Measurements from ENCODE around the gene KIF5C.

The KIF5C gene

DNA sequence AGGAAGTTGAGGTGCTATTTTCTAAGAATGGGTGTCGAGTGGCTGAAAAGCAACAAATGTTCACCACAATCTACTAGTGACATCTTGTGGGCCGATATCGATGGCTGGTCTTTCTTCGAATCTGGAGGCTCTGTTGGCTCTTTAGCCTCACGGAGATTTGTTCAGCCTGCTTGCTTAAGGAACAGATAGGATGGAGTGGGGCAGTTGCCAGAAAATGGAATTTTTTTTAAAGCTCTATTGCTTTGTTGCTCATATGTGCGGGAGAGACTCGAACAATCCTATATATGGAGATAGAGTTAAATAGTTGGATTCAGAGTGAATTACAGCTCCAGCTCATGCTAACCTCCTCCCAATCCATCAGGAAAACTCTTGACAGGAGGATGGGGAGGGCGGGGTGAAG, 92.6 kb downstream of the KIF5C start:
- no peak for ATAC-seq (ENCODE audit: insufficient read depth, low read depth)
- H3K9me3 ChIP-seq (ENCODE audit: insufficient read depth, low read length, severe bottlenecking): no peaks in the 10 kb centered on the region
- no peak overlapping the region for H3K27ac ChIP-seq (ENCODE audit: low read length)
- H3K9ac ChIP-seq (ENCODE audit: low read depth, low read length): no peak overlapping the region
- H3K79me2 ChIP-seq (ENCODE audit: insufficient read depth, low read length): no peaks in the 10 kb centered on the region
- H3K4me2 ChIP-seq (ENCODE audit: insufficient read depth, low read length): no peak overlapping the region
- no peak for DNase-seq
- H3K4me3 ChIP-seq (ENCODE audit: low read depth in 1 of 2, low read length in 2 of 2): no peak overlapping the region
- no peaks in the 10 kb centered on the region for H3K36me3 ChIP-seq (ENCODE audit: insufficient read depth, low read length)
- H3K27me3 ChIP-seq (ENCODE audit: insufficient read depth, low read length, poor library complexity): peaks cover 12% of the 10 kb centered on the region
- H4K20me1 ChIP-seq (ENCODE audit: insufficient read depth, low read length): no peaks in the 10 kb centered on the region
- no peak overlapping the region for H2AFZ ChIP-seq (ENCODE audit: low read depth, low read length)
- H3K4me1 ChIP-seq (ENCODE audit: insufficient read depth, low read length): no peaks in the 10 kb centered on the region
- no peak for TF ChIP-seq EZH2 (IDR thresholded peaks at IDR 0.05; ENCODE audit: borderline replicate concordance, low read depth, low read length, severe bottlenecking)
- TF ChIP-seq, protein P1, sequence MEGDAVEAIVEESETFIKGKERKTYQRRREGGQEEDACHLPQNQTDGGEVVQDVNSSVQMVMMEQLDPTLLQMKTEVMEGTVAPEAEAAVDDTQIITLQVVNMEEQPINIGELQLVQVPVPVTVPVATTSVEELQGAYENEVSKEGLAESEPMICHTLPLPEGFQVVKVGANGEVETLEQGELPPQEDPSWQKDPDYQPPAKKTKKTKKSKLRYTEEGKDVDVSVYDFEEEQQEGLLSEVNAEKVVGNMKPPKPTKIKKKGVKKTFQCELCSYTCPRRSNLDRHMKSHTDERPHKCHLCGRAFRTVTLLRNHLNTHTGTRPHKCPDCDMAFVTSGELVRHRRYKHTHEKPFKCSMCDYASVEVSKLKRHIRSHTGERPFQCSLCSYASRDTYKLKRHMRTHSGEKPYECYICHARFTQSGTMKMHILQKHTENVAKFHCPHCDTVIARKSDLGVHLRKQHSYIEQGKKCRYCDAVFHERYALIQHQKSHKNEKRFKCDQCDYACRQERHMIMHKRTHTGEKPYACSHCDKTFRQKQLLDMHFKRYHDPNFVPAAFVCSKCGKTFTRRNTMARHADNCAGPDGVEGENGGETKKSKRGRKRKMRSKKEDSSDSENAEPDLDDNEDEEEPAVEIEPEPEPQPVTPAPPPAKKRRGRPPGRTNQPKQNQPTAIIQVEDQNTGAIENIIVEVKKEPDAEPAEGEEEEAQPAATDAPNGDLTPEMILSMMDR (IDR thresholded peaks at IDR 0.05; ENCODE audit: borderline replicate concordance, extremely low read depth, low read length, poor library complexity, severe bottlenecking): peak; percentile 12

DNA sequence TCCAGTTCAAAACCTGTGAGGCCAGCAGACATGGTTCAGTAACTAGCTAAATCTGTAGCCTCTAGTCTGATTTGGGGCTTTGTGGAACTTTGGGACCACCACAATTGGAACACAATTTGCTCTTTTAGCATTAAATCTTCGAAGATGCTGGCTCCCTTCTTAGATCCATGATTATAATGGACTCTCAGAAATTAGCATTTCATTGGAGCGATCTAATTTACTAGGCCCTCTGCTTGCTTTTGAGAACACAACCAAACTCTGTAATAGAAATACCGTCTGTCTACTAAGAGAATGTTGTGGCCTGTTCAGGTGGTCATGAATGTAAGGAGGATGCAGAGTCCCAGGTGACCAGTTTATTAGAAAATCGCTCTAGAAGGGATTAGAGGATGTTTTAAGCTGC, 93.3 kb downstream of the KIF5C start:
- Histone ChIP-seq H3K36me3 (ENCODE audit: insufficient read depth, low read length) (no peaks in the 10 kb centered on the region), H3K27ac (ENCODE audit: low read length) (no peak overlapping the region), H3K79me2 (ENCODE audit: insufficient read depth, low read length) (no peaks in the 10 kb centered on the region), H3K4me2 (ENCODE audit: insufficient read depth, low read length) (no peak overlapping the region), H3K4me1 (ENCODE audit: insufficient read depth, low read length) (no peaks in the 10 kb centered on the region), H2AFZ (ENCODE audit: low read depth, low read length) (no peak overlapping the region), H3K9ac (ENCODE audit: low read depth, low read length) (no peak overlapping the region), H4K20me1 (ENCODE audit: insufficient read depth, low read length) (no peaks in the 10 kb centered on the region), H3K9me3 (ENCODE audit: insufficient read depth, low read length, severe bottlenecking) (no peaks in the 10 kb centered on the region), H3K4me3 (ENCODE audit: low read depth in 1 of 2, low read length in 2 of 2) (no peak overlapping the region), H3K27me3 (ENCODE audit: insufficient read depth, low read length, poor library complexity) (peaks cover 12% of the 10 kb centered on the region)
- no peak for TF ChIP-seq EZH2 (IDR thresholded peaks at IDR 0.05; ENCODE audit: borderline replicate concordance, low read depth, low read length, severe bottlenecking)
- TF ChIP-seq, protein P1 (IDR thresholded peaks at IDR 0.05; ENCODE audit: borderline replicate concordance, extremely low read depth, low read length, poor library complexity, severe bottlenecking): no peak
- ATAC-seq (ENCODE audit: insufficient read depth, low read depth) (no peak), DNase-seq (no peak)

DNA sequence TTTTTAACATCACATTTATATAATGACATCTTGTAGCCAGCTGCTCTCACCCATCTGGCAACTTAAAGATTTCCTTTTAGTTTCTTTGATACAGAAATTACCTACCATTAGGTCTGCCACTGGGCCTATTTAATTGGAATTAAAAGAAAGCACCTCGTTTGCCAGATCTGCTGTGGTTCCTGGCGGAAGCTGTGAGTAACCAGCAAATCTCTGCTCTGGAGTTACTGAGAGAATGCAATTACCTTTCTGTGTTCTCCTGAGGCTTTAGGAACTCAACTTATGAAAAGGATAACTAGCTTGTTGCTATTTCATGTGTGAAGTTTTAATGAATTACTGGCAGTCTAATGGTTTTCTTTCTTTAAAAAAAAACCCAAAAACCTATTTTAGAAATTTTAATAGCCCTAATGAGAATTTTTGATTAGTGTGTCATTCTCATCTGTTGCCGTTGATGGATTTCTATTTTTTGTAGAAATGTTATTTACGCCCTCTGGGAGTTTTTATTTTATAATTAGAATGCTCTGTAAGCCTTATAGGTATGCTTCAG, 93.8 kb downstream of the KIF5C start:
- DNase-seq (no peak), ATAC-seq (ENCODE audit: insufficient read depth, low read depth) (no peak)
- no peaks in the 10 kb centered on the region for H3K9me3 ChIP-seq (ENCODE audit: insufficient read depth, low read length, severe bottlenecking)
- H3K9ac ChIP-seq (ENCODE audit: low read depth, low read length): no peak overlapping the region
- no peaks in the 10 kb centered on the region for H4K20me1 ChIP-seq (ENCODE audit: insufficient read depth, low read length)
- no peak overlapping the region for H3K4me2 ChIP-seq (ENCODE audit: insufficient read depth, low read length)
- H2AFZ ChIP-seq (ENCODE audit: low read depth, low read length): no peak overlapping the region
- TF ChIP-seq, protein P1 (IDR thresholded peaks at IDR 0.05; ENCODE audit: borderline replicate concordance, extremely low read depth, low read length, poor library complexity, severe bottlenecking): no peak
- no peak for TF ChIP-seq EZH2 (IDR thresholded peaks at IDR 0.05; ENCODE audit: borderline replicate concordance, low read depth, low read length, severe bottlenecking)
- H3K79me2 ChIP-seq (ENCODE audit: insufficient read depth, low read length): no peaks in the 10 kb centered on the region
- H3K27me3 ChIP-seq (ENCODE audit: insufficient read depth, low read length, poor library complexity): peaks cover 12% of the 10 kb centered on the region
- H3K27ac ChIP-seq (ENCODE audit: low read length): no peak overlapping the region
- H3K4me1 ChIP-seq (ENCODE audit: insufficient read depth, low read length): no peaks in the 10 kb centered on the region
- no peaks in the 10 kb centered on the region for H3K36me3 ChIP-seq (ENCODE audit: insufficient read depth, low read length)
- H3K4me3 ChIP-seq (ENCODE audit: low read depth in 1 of 2, low read length in 2 of 2): no peak overlapping the region

DNA sequence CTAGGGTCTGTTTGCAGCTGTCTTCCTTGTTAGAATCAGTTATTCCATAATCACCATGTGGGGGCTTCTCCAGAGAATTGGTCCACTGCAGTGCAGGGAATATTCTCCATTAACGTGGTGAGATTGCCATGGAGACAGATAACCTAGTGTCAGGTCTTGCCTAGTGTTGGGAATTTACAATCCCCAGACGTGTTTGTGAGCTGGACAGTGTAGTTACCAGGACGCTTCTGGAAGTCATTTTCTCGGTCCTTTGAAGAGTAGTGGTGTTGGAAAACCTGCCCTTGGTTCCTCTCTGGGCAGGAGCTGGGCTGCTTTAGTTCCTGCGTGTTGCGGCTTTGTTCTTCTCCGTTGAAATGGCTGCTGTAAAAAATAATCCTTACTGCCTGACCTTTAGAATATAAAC, 94.6 kb downstream of the KIF5C start:
- Histone ChIP-seq H3K4me3 (ENCODE audit: low read depth in 1 of 2, low read length in 2 of 2) (no peak overlapping the region), H3K27me3 (ENCODE audit: insufficient read depth, low read length, poor library complexity) (peaks cover 9% of the 10 kb centered on the region), H3K36me3 (ENCODE audit: insufficient read depth, low read length) (no peaks in the 10 kb centered on the region), H3K4me2 (ENCODE audit: insufficient read depth, low read length) (no peak overlapping the region), H3K9ac (ENCODE audit: low read depth, low read length) (no peak overlapping the region), H3K79me2 (ENCODE audit: insufficient read depth, low read length) (no peaks in the 10 kb centered on the region), H2AFZ (ENCODE audit: low read depth, low read length) (no peak overlapping the region), H3K9me3 (ENCODE audit: insufficient read depth, low read length, severe bottlenecking) (no peaks in the 10 kb centered on the region), H4K20me1 (ENCODE audit: insufficient read depth, low read length) (no peaks in the 10 kb centered on the region), H3K4me1 (ENCODE audit: insufficient read depth, low read length) (no peaks in the 10 kb centered on the region), H3K27ac (ENCODE audit: low read length) (no peak overlapping the region)
- DNase-seq (no peak), ATAC-seq (ENCODE audit: insufficient read depth, low read depth) (no peak)
- TF ChIP-seq, protein P1 (IDR thresholded peaks at IDR 0.05; ENCODE audit: borderline replicate concordance, extremely low read depth, low read length, poor library complexity, severe bottlenecking): no peak
- no peak for TF ChIP-seq EZH2 (IDR thresholded peaks at IDR 0.05; ENCODE audit: borderline replicate concordance, low read depth, low read length, severe bottlenecking)
